Heart left ventricle (tissue), 13 donors: ENCODE data around the gene DPY19L1.

Experiments
- POLR2A ChIP-seq, 2 donors: fragments of 450-650 bp; IDR thresholded peaks; one replicate each; pipeline ENCODE4 v1.6.1; 2017; ENCODE audit warnings: antibody characterized with exemption in 2 of 2, mild to moderate bottlenecking in 2 of 2, moderate library complexity in 2 of 2
- TF ChIP-seq, protein P1 (sequence below), 12 donors: fragments of 200-600 bp; sonication (generic) in 4 of 12; IDR thresholded peaks; one replicate each; pipeline versions ENCODE4 v1.5.0 to v1.8.0; 2018 to 2022; ENCODE audit warnings: antibody characterized with exemption in 12 of 12, mild to moderate bottlenecking in 5 of 12
- donor health status: ischemic (EF 13 %, LVEDD 7.1; RV severe dilation, severe dysfunction).
- donor health status: DM: no; HTN: yes; CAD: no.
- donor health status: DM: no; HTN: no; CAD: no.
- donor health status: ischemic (EF 25% LVEDD 6.9; RV normal size, moderate dysfunction).
- donor health status: ischemic (EF 25% LVEDD 5.7; RV mildly dilated, moderate dysfunction).
- donor health status: ischemic (EF 35%, LVEDD 5.7; RV mildly dilated, moderate dysfunction).
- donor health status: nonischemic (EF 11% LVEDD 7.7; RV severe dilation, severe dysfunction).
- donor health status: DM: yes; HTN: yes; CAD: no.
- donor health status: PGD.
- donor health status: ischemic (EF 29% LVEDD 5.4; RV normal size, mild dysfunction).
- donor health status: nonischemic (EF 23%, LVEDD 6.1; RV moderate dilation, normal function).

DNA sequence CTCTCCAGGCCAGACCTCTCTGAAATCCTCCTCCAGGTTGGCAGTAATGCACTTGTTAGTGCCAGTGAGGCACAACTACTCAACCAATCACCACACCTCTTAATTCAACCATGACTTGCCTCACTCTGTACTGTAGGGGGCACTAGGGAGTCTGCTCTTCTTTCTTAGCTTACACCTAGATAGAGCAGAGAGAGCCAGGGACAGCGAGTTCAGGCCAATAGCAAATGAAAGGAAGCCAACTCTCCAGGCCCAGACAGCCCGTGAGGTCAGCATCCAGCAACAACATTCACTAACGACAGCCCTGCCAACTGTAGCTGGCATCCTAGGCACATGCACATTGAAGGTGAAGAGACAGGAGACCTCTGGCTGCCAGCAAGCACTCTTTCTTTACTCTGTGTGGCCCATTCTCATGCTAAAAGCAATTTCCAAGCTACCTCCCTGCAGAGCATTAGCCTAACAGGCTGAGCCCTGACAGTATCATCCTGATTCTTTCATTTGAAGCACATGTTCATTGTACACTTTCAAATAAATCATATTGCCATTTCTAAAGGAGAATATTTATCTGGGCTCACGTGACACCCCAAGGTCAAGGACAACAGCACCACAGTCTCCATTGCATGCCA lies 136.3 kb downstream of the DPY19L1 start:
- TF ChIP-seq, protein P1, sequence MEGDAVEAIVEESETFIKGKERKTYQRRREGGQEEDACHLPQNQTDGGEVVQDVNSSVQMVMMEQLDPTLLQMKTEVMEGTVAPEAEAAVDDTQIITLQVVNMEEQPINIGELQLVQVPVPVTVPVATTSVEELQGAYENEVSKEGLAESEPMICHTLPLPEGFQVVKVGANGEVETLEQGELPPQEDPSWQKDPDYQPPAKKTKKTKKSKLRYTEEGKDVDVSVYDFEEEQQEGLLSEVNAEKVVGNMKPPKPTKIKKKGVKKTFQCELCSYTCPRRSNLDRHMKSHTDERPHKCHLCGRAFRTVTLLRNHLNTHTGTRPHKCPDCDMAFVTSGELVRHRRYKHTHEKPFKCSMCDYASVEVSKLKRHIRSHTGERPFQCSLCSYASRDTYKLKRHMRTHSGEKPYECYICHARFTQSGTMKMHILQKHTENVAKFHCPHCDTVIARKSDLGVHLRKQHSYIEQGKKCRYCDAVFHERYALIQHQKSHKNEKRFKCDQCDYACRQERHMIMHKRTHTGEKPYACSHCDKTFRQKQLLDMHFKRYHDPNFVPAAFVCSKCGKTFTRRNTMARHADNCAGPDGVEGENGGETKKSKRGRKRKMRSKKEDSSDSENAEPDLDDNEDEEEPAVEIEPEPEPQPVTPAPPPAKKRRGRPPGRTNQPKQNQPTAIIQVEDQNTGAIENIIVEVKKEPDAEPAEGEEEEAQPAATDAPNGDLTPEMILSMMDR (IDR thresholded peaks at IDR 0.05): peak in 8 of 12 donors; percentile 8 to 48 (median 21)
- TF ChIP-seq POLR2A (IDR thresholded peaks at IDR 0.05): no peak
